ENCODE measurements around the gene MOV10L1. TPM values are rescaled to one million over a fixed set of nuclear protein-coding genes. Genes with fewer than 3 reads are reported as not detected.
"Not testable (repeated sequence)": the region's sequence is repeated elsewhere in the genome, so short reads cannot be mapped to it uniquely, and the experiment has no call there.

MOV10L1 gene
- total RNA-seq, 2 donors from 2014 or later, result 0.43 to 0.56 TPM

GRCh38 chr22:50147258-50148165, 57.7 kb downstream of the MOV10L1 start:
- DNase-seq (ENCODE audit: low spot score), result peak; percentile 73
- intact Hi-C loops (cut with DNase I), result loop anchor here (2.0 to 5.0 kb wide), 2 partner anchors 60 to 63 kb away; no protein-coding TSS in a partner anchor

GRCh38 chr22:50148166-50148500, 58.3 kb downstream of the MOV10L1 start:
- peak; percentile 78 for DNase-seq (ENCODE audit: low spot score)
- intact Hi-C loops (cut with DNase I), result loop anchor here in 1 of 2 donors (5.0 kb wide), 1 partner anchor 59 kb away; no protein-coding TSS in a partner anchor

DNA sequence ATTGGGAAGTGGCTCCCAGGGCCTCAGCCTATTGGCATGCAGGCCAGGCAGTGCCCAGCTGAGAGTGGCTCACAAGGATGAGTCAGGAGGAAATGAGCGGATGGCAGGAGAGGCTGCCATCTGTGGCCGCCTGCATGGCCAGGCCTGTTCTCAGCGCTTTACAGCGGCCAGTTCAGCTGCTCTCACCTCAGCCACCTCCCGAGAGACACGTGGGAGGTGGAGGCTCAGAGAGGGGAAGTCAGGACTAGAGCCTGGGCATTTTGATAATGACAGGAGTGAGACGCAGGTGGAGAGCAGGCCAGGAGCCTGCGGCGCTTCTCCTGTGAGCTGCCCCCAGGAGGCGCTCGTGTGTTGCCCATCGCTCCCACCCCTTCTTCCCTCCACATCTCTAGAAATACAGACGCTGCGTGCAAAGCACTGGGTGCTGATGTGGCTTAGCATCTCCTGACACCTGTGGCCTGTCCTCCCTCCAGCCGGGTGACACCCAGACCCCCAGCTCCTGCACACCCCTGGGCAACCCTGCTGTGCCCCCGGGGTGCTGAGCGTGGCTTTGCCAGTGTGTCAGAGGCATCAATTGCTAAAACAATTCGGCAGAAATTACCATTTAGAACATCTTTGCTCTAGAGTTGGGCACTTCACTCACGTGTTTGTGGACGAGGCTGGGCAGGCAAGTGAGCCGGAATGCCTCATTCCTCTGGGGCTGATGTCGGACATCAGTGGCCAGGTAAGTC, 59.4 kb downstream of the MOV10L1 start:
- DNase-seq (ENCODE audit: low spot score), result peak; percentile 87
- intact Hi-C loops (cut with DNase I), result loop anchor here in 1 of 2 donors (5.0 kb wide), 1 partner anchor 58 kb away; no protein-coding TSS in a partner anchor

- DNase-seq (ENCODE audit: low spot score), result peak; percentile 73
- intact Hi-C loops (cut with DNase I), result no loop called here
Observed at GRCh38 chr22:50150161-50151129, 60.6 kb downstream of the MOV10L1 start.

DNA sequence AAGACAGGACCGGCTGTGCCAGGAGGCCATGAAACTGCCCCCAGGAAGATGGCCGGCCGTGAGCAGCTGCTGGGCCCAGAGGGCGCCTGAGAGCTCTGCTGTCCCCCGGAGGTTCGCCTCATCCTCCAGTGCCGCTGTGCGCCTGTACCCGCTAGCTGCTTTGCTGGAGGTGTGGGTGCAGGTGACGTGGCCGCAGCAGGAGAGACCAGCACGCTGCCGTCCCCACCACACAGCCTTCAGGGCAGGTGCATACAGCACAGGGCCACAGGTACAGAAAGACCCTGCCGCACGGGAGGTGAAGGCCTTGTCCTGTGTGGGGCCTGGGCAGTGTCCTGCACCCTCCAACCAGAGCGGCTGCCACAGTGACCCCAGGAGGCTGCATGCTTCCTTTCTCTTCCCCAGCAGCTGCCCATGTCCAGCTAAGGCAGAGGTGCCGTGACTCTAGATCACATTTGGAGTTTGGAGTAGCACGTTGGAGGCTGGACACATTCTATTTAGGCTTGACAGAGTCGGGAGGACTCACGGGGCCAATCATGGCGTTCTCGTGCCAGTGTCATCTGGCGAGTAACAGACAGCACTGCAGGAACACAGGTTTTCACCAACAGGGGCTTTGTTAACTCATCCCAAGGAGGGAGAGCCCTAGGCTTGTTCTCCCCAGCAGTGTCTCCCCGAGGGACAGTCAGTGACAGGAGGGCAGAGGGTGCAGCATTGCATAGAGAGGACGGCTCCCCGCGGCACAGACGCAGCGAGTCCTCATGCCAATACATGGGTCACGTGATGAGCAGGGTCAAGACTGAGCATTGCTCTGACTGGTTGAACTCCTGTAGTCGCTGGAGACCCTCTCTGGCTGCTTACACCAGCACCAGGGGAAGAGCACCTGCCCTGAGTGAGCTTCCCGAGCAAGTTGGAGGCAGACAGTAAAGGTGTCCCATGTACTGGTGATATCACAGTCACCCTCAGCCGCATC, 62.0 kb downstream of the MOV10L1 start:
- intact Hi-C loops (cut with DNase I), result no loop called here
- DNase-seq (ENCODE audit: low spot score), result peak; percentile 64

GRCh38 chr22:50153056-50153755, 63.4 kb downstream of the MOV10L1 start:
- intact Hi-C loops (cut with DNase I), result no loop called here

DNA sequence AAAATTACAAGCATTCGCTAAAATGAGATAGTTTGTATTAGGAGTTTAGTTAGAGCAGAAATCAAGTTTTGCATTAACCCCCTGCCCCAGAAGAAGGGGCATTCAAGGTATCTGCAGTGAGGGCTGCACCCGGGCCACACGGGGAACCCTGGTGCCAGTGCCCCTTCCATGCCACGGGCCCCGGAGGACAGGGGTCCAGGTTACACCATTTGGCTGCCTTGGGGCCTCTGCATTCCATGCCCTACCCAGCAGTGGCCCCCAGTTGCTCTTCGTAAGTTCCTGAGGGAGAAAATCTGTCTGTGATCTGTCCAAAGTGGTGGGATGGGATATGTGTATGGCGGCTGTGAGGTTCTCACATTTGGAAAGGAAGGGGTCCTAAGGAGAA, 63.9 kb downstream of the MOV10L1 start:
- intact Hi-C loops (cut with DNase I), result no loop called here
- no peak for DNase-seq (ENCODE audit: low spot score)

More at GRCh38 chr22:50153056-50153755, 63.4 kb downstream of the MOV10L1 start:
- no peak for DNase-seq (ENCODE audit: low spot score)

DNA sequence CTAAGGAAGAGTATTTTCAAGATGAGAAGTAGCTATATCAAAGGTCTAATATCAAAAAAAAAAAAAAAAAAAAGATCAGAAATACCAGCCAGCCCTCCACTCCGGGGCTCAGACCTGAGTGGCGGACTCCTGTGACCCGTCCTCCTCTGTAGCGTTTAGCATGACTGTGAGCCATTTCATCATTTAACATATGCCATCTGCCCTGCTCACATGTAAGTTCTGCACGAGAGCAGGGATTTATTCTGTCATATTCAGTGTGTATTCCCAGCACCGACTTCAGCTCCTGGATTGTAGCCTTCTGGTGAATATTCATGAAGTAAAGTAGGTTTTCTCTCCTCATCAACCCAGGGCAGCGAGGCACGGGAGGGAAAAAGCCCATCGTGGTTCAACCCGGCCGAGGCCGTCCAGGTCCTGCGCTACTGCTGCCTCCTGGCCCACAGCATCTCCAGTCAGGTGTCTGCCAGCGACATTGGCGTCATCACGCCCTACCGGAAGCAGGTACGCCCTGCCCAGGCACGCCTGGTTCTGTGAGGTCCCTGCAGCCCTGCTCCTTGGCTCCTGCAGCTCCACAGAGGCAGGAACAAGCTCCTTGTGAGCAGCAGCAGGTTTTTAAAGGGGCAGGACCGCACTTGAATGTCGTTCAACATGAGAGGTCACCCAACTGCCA, 68.0 kb downstream of the MOV10L1 start:
- intact Hi-C loops (cut with DNase I), result no loop called here
- DNase-seq (ENCODE audit: low spot score), result no peak

GRCh38 chr22:50160947-50161346, 71.1 kb downstream of the MOV10L1 start:
- intact Hi-C loops (cut with DNase I), result no loop called here
- no peak for DNase-seq (ENCODE audit: low spot score)

- intact Hi-C loops (cut with DNase I), result no loop called here
- DNase-seq (ENCODE audit: low spot score), result no peak
Observed at GRCh38 chr22:50161508-50162390, 71.9 kb downstream of the MOV10L1 start.

DNA sequence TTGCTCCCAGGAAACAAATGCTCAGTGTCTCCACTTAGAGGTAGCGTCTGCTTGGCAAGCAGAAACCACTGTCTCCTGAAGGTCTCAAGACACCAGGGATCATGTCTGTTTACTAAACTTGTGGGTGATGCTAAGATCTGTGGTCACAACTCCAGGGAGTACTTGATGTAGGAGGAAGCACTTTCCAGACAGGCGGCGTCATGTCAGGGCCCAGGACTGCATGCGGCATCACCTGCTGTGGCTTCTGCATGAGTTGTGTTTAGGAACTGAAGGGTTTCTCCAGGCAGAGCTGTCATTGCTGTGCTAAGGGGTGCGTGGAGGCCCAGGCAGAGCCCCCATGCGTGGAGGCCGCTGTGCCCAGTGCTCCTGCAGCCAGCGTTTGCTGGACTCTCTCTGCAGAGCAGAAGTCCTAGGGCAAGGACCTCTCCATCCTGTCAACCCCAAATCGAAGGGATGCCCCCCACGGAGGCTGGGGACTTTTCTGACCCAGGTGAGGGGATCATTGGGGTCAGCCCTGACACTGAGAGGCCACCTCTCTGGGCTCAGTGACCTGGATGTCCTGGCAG, 72.7 kb downstream of the MOV10L1 start:
- intact Hi-C loops (cut with DNase I), result no loop called here
- no peak for DNase-seq (ENCODE audit: low spot score)

- intact Hi-C loops (cut with DNase I), result no loop called here
- no peak for DNase-seq (ENCODE audit: low spot score)
Observed at GRCh38 chr22:50165436-50166123, 75.8 kb downstream of the MOV10L1 start.

- intact Hi-C loops (cut with DNase I), result no loop called here
- peak; percentile 72 for DNase-seq (ENCODE audit: low spot score)
Observed at GRCh38 chr22:50167689-50168489, 78.1 kb downstream of the MOV10L1 start.

GRCh38 chr22:50168490-50169180, 78.8 kb downstream of the MOV10L1 start:
- intact Hi-C loops (cut with DNase I); DNase-seq (ENCODE audit: low spot score): not testable (repeated sequence)
